Measurements from ENCODE around the gene MYL5. TPM values are rescaled to one million over a fixed set of nuclear protein-coding genes. Genes with fewer than 3 reads are reported as not detected.
"Not testable (repeated sequence)": the region's sequence is repeated elsewhere in the genome, so short reads cannot be mapped to it uniquely, and the experiment has no call there.

The MYL5 gene
- total RNA-seq, 1 donor from 2014 or later = 3.7 TPM

DNA sequence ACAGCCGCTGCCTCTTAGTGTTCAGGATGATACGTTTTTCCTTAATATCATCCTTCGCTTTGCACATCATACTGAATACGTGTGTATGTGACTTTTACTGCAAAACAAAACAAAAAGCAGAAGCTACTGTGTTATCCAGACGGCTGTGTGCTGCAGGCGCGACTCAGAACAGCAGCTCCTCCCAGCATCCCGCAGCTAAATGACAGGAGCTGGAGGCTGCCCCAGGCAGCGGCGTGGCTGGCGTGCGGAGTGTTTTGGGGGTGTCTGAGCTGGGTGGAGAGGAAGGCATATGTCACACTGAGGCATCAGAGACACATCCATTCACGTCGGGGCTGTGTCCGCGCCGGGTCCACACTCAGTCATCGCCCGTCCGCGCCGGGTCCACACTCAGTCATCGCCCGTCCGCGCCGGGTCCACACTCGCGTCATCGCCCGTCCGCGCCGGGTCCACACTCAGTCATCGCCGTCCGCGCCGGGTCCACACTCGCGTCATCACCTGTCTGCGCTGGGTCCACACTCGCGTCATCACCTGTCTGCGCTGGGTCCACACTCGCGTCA, 47.9 kb downstream of the MYL5 start:
- no peak for FAIRE-seq

GRCh38 chr4:722851-723360, 48.6 kb downstream of the MYL5 start:
- no peak for FAIRE-seq
- no peak for DNase-seq (ENCODE audit: low spot score in 2 of 2)

More for the DNA sequence above, 47.9 kb downstream of the MYL5 start:
- no peak for DNase-seq (ENCODE audit: low spot score in 2 of 2)

GRCh38 chr4:723751-724530, 49.6 kb downstream of the MYL5 start:
- DNase-seq (ENCODE audit: low spot score in 2 of 2) (no peak), FAIRE-seq (no peak)

DNA sequence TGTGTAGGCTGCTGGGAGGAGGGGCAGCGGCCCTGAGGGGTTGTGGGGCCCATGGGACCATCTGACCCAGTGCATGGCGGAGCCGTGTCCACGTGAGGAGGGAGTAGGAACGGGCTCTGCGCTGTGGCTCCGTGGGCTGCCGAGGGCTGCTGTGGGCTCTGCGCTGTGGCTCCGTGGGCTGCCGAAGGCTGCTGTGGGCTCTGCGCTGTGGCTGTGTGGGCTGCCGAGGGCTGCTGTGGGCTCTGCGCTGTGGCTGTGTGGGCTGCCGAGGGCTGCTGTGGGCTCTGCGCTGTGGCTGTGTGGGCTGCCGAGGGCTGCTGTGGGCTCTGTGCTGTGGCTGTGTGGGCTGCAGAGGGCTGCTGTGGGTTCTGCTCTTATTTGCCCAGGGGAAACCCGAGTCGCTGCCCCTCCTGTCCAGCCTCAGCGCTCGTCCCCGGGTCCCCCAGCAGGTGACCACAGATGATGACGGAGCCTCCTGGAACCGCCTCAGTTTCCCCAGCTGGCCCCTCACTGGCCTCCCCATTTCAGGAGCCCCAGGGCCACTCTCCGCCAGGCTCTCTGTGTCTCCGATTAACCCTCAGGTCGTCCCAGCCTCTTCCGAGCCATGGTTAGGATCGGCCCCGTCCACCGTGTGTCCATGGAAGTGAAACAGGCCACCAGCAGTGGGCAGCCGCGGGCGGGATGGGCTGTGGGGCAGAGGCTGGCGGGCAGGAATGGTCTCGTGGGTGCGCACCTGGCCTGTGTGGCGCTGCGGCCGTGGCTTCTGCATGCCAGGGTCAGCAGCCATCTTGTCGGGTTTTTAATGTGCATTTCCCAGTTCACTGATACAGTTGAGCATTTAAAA, 51.3 kb downstream of the MYL5 start:
- FAIRE-seq = no peak
- no peak for DNase-seq (ENCODE audit: low spot score in 2 of 2)

GRCh38 chr4:726235-726787, 52.0 kb downstream of the MYL5 start:
- FAIRE-seq (no peak), DNase-seq (ENCODE audit: low spot score in 2 of 2) (no peak)

DNA sequence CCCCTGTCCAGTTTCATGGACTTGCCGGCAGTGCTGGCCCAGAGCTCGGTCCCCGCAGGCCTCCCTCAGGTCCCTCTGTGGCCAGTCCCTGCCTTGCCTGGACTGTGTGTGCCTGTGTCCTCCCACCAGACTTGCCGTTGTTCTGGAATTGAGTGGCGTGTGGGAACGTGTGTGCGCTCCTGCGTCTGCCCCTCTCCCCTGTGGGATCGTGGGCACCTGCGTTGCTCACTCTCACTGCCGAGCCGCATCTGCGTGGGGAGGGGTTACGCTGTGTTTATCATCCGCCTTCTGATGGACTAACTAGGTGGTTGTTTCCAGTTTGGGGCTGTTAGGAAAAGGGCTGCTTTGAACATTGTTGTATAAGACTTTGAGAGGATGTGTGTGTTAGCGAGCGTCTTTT, 52.5 kb downstream of the MYL5 start:
- no peak for DNase-seq (ENCODE audit: low spot score in 2 of 2)
- FAIRE-seq = no peak

GRCh38 chr4:727576-727975, 53.2 kb downstream of the MYL5 start:
- DNase-seq (ENCODE audit: low spot score in 2 of 2) = no peak
- no peak for FAIRE-seq

DNA sequence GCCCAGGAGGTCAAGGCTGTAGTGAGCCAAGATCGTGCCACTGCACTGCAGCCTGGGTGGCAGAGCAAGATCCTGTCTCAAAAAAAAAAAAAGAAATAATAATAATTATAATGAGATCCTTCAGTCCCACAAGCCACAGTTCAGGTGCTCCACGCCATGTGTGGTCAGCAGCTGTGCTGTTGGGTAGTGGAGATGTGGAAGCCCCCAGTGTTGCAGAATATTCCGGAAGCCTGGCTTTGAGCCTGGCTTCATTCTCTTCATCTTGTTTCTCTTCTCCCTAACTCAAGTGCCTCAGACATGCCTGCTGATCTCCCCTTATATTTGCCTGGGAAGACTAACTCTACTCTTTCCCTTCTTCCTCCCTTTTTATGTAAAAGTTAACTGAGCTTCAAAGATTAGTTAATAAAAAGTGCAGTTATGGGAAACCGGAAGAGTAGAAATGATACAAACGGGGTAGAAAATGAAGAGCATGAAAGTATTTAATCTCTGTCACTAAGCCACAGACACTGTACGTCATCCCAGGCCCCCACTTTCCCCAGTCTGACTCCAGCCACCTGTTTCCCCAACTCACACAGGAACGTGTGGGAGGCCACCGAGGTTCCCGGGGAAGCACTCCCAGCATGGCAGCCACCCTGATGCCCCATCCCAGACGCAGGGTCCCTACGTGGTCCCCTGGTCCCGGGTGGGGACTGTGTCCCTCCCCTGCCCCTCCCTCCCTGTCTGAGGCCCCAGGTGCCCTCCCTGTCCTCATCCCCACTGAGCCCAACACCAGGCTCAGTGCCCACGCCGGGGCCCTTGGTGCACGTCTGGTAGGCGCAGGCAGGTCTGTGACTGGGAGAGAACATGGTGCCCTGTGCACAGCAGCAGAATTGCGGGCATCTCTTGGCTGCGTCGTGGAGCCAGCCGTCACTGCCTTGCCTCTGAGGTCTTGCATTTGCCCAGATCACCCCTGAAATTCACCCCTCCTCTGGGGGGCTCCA, 55.3 kb downstream of the MYL5 start:
- no peak for FAIRE-seq

DNA sequence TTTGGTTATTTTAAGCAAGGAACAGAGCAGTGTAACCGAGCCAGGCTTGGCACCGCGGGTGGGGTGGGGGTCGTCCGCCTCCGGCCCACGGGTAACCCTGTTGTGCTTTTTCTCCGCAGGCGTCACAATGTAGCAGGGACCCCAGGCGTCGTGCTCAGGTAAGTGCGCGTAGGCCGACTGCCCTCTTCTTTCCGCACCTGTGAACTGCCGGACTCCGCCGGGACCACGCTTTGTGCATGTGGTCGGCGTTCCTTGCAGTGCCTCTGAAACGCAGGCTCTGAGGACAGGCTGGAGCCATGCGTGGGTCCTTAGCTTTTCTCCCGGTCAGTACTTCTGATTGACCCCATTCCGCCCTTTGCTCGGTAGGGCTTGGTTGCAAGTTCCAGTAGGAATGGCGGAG, 56.2 kb downstream of the MYL5 start:
- DNase-seq (ENCODE audit: low spot score in 2 of 2) = no peak
- no peak for FAIRE-seq

More for the DNA sequence above, 55.3 kb downstream of the MYL5 start:
- DNase-seq (ENCODE audit: low spot score in 2 of 2) = no peak

DNA sequence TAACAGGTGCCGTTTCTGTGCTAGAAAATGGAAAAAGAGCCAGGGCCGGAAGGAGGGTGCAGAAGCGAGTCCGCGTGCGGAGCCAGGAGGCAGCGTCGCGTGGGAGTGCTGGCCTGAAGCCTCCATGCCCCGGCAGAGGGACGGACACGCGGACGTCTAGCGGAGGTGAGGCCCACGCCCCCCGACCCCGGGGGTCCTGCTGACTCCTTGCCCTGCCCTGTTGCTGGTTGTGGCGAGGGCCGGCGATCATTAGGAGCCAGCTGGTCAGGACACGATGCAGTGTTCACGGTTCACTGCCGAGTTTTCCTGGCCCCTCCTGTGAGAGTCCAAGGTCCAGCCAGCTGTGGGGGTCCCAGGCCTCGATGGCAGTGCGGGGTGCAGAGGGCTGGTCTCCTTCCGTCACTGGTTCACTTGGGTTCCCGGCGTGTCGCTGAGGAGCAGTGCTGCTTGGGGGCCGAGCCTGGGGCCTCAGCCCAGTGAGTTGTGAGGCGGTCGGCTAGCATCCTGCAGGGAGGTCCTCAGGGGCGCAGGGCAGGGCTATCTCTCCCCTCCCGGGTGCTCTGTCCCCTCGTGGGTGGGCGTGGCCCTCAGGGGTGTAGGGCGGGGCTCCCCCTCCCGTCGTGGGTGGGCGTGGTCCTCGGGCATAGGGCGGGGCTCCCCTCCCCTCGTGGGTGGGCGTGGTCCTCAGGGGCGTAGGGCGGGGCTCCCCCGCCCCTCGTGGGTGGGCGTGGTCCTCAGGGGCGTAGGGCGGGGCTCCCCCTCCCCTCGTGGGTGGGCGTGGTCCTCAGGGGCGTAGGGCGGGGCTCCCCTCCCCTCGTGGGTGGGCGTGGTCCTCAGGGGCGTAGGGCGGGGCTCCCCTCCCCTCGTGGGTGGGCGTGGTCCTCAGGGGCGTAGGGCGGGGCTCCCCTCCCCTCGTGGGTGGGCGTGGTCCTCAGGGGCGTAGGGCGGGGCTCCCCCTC, 56.9 kb downstream of the MYL5 start:
- not testable (repeated sequence) for FAIRE-seq; DNase-seq (ENCODE audit: low spot score in 2 of 2)

Other genes with a start within 250 kb of the MYL5 start
- 32.6 TPM for gene ZNF721, start 175.4 kb upstream of the MYL5 start, total RNA-seq
- gene PIGG, start 175.3 kb upstream of the MYL5 start, total RNA-seq = 26.5 TPM
- 15.9 TPM for gene TMEM271, start 98.2 kb upstream of the MYL5 start, total RNA-seq
- 2.0 TPM for gene PDE6B, start 49.0 kb upstream of the MYL5 start, total RNA-seq
- gene ATP5ME, start 266 bp upstream of the MYL5 start, total RNA-seq = 70.9 TPM
- 0.82 TPM for gene SLC49A3, start 14.6 kb downstream of the MYL5 start, total RNA-seq
- gene PCGF3, start 31.3 kb downstream of the MYL5 start, total RNA-seq = 62.8 TPM
- 1.2 TPM for gene CPLX1, start 151.6 kb downstream of the MYL5 start, total RNA-seq

Data from frontal cortex (tissue), 4 donors.